NCI-H526 treated with DMSO at 0.1 percent for 48 hours (cell line): ENCODE data around the gene ZNF26.
"Not testable (repeated sequence)": the region's sequence is repeated elsewhere in the genome, so short reads cannot be mapped to it uniquely, and the experiment has no call there.

ENCODE experiments used
- DNase-seq: peaks from one replicate; lab custom pipeline; 2025; lab: John Stamatoyannopoulos, UW

ZNF26 gene

DNA sequence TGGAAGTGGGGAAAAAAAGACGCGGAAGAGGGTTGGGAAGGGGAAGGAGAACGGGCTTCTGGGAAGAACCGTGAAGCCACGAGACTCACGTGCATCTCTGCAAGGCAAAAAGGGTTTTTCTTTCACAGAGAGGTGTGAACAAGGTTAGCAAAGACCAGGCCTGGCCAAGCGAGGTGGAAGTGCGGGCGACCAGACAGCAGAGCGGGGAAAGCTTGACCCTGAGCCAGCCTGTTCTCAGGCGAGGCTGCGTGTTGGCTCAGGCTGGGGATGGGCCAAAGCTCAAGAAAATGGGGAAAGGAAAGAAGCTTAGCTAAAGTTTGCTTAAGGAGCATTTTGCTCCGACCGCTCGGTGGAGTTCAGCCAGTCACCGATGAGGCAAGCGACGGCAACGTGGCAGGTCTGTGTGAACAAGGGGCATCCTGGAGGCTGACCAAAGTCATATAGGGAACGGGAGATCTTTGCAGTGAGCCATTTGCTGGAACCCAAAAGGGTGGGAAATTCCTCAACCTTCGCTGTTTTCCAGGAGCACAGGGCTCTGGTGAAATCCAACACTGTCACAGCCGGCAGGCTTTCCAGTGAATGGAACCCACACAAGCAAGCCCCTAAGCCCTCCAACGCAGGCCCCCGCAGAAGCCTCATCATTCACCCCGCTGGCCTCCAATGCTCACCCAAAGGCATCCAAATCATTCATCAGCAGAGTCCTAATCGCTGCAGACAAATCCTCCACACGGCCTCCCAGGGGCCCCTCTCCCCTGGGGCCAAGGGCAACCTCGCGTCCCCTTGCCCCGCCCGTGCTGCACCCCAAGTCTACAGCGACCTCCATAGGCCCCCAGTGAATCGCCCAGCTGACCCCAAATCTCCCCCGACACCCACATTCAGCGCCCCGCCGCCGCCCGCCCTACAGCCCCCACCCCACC, 30.8 kb upstream of the ZNF26 start:
- DNase-seq, result peak; percentile 30

DNA sequence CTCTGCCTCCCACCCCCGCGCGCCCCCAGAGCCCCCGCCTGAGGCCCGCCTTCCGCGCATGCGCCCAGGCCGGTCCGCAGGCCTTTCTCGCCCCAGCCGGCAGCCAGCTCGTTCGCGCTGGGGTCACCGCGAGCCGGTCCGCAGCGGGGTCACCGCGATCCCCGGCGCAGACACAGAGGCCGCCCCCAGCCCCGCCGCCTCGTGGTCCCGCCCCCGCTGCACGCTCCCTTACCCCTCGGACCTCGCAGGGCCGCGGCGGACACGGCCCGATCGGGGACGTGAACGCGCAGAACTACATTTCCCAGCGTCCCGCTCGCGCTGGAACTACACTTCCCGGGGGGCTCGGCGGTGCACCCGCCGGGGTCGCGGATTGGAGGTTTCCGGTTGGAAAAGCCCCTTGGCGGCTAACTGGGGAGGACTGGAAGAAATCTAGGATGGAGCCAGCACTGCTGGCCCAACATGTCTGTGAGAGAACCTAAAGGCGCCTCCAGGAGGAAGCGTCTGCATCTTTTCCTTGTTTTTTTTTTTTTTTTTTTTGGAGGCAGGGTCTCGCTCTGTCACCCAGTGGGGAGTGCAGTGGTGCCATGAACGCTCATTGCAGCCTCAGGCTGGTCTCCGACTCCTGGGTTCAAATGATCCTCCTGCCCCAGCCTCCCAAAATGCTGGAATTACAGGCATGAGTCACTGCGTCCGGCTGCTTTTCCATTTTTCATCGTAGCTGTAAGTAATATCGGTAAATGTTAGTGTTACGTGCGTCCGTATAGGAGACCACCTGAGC, 30.0 kb upstream of the ZNF26 start, which contains the start of gene ZNF605:
Gene ZNF605 (minus strand): TSS at position 296 of the 778 bp plus-strand sequence. CDS start 10,671 bp downstream, outside the sequence.
- peak; percentile 57 for DNase-seq

DNA sequence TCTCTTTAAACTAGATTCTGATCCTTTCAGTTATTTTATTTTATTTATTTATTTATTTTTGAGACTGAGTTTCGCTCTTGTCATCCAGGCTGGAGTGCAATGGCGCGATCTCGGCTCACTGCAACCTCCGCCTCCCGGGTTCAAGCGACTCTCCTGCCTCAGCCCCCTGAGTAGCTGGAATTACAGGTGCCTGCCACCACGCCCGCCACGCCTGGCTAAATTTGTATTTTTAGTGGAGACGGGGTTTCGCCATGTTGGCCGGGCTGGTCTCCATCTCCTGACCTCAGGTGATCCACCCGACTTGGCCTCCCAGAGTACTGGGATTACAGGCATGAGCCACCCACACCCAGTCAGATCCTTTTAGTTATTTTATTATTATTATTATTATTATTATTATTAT, 24.4 kb upstream of the ZNF26 start:
- DNase-seq, result not testable (repeated sequence)

GRCh38 chr12:132963947-132964346, 22.2 kb upstream of the ZNF26 start:
- DNase-seq, result not testable (repeated sequence)

DNA sequence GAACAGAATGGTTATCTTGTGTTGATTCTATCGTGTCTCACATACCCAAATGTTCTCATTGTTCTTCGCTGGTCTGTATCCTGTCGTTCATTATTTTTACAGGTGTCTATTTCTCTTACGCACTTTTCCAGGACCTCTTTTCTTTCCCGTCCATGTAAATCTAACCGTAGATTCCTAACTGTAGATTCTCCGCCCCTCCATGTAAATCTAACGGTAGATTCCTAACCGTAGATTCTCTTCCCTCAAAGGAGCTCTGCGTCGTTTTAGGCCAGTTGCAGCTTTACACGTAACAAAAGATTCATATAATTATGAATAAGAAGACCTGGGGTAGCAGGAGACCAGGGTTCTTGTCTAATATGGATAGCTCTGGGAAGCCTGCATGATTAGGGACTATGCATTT, 20.4 kb upstream of the ZNF26 start:
- DNase-seq, result no peak

DNA sequence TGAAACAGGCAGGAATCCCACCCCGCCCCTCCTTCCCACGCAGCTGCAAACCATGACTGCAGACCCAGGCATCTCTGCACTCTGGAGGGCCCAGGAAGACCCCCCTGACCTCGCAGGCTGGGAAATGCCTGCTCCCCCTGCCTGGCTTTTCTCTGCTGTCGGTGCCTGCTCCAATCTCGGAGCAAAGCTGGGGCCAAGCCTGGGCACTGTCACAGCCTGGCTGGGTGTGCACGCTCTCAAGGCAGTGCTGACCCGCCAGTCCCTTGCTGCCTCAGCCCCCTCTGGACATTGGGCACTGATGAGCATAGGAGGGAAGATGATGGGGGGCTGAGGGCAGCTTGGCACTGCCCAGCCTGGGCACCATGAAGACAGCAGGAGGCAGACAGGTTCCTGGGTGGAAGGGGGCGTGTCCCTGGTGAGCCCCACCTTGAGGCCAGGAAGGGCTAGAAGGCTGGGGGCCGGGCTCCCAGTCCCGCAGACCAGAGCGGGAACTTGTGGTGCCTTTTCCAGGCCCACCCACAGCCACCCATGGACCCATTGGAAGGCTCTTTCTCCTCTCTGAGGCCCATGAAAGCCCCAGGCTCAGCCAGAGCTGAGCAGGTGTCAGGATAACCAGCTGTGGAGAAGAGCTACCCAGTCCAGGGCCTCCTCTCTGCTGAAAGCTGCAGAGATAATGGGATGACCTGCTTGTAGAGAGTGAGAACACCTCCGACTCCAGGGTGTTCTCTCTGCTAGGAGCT, 19.3 kb upstream of the ZNF26 start:
- no peak for DNase-seq

GRCh38 chr12:132967736-132968135, 18.4 kb upstream of the ZNF26 start:
- no peak for DNase-seq

GRCh38 chr12:132972374-132972773, 13.8 kb upstream of the ZNF26 start:
- no peak for DNase-seq

DNA sequence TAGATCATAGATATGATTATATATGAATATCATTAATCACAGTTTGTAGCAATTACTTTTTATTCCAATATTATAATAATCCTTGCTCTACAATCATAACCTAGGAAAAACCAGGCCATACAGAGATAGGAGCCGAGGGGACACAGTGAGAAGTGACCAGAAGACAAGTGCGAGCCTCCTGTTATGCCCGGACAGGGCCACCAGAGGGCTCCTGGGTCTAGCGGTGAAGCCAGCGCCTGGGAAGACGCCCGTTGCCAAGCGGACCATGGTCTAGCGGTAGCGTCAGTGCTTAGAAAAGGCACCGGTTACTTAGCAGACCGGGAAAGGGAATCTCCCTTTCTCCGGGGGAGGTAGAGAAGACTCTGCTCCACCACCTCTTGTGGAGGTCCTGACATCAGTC, 9.3 kb upstream of the ZNF26 start:
- DNase-seq, result not testable (repeated sequence)

DNA sequence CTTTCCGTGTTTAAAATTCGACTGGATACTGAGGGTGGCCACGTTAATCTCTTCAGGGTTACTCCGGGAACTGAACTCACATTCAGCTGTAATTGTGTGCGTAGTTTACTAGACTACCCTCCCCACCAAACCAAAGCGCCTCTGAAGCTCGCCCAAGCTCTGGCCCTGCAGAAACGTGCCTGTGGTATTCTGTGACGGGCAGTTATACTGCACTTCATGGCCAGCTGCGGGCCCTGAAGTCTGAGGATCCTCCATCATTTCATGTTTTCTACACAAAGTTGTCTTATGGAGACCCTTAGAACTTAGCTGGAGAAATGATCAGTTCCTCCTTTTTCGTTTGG, 688 bp downstream of the ZNF26 start:
- DNase-seq, result no peak

DNA sequence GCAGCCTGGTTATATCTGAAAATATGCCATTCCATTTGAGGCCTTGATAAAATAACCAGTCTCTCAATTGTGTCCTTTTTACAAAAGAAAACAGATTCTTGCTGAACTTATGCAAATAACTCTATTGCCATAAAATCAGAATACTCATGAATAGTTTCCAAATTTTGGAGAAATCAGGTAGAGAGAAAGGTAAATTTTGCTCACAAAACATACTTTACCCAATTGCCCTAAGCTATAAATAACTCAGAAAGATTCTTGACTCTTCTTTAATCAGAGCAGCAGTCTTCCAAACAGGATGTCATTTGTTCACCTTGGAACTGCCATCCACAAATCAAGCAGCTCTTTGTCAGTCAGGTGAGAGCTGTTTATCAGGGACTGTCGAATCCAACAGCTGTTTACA, 12.6 kb downstream of the ZNF26 start:
- no peak for DNase-seq

GRCh38 chr12:133010657-133011297, 24.6 kb downstream of the ZNF26 start:
- DNase-seq, result no peak

DNA sequence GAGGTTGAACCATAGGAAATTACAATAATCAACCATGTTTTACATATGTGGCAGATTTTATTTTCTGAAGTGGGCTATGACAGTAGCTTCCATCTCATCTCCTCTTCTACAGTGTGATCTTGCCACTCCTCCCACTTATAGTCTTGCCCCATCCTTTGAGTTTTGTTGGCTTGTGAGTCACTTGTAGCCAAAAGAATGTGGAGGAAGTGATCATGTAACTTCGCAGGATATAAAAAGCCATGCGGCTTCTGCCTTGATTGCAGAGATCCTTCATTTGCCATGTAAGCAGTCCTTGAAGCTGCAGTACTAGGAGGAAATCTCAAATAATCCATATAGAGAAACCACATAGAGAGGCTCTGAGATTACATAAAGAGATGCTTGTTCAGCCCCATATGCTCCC, 37.4 kb downstream of the ZNF26 start:
- no peak for DNase-seq

DNA sequence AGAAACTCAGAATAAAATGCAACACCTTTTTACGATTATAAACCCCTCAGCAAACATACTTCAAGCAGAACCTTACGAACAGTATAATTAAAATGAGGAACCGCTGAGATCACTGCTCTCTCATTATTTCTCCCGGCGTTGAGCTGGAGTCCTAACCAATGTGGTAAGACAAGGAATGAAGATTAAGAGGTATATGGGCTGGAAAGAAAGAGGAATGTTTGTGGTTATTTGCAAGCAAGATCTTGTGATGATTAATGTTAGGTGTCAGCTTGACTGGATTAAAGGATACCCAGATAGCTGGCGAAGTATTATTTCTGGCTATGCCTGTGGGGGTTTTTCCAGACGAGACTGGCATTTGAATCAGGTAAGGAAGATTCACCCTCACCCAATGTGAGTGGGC, 40.8 kb downstream of the ZNF26 start:
- DNase-seq, result no peak

- peak; percentile 96 for DNase-seq
Observed at GRCh38 chr12:133037207-133038005, 51.2 kb downstream of the ZNF26 start, which contains the start of gene ZNF84. ZNF84 (plus strand) TSS chr12:133037509; CDS start chr12:133041468, 3,959 bp downstream.

GRCh38 chr12:133038118-133038709, 52.0 kb downstream of the ZNF26 start:
- no peak for DNase-seq

- DNase-seq, result no peak
Observed at GRCh38 chr12:133046698-133047097, 60.5 kb downstream of the ZNF26 start.

DNA sequence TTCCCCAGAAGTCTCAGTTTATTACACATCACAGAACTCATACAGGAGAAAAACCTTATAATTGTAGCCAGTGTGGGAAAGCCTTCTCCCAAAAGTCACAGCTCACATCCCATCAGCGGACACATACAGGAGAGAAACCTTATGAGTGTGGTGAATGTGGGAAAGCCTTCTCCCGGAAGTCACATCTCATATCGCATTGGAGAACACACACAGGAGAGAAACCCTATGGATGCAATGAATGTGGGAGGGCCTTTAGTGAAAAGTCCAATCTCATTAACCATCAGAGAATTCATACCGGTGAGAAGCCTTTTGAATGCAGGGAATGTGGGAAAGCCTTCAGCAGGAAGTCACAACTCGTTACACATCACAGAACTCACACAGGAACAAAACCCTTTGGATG, 71.3 kb downstream of the ZNF26 start:
- no peak for DNase-seq

DNA sequence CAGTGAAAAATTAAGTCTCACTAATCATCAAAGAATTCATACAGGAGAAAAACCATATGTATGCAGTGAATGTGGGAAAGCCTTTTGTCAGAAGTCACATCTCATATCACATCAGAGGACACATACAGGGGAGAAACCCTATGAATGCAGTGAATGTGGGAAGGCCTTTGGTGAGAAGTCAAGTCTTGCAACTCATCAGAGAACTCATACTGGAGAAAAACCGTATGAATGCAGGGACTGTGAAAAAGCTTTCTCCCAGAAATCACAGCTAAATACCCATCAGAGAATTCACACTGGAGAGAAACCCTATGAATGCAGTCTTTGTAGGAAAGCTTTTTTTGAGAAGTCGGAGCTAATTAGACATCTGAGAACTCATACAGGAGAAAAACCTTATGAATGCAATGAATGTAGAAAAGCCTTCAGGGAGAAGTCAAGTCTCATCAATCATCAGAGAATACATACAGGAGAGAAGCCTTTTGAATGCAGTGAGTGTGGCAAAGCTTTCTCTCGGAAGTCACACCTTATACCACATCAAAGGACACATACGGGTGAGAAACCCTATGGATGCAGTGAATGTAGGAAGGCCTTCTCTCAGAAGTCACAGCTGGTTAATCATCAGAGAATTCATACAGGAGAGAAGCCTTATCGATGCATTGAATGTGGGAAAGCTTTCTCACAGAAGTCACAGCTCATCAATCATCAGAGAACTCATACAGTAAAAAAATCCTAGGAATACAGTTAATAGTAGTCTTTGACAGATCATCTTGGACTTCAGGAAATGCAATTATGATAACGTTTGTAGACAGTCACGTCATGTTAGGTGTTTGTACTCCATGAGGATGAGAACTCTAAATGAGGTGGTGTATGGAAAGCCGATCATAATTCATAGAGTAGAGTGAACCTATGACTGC, 72.3 kb downstream of the ZNF26 start:
- no peak for DNase-seq
